GM12892 (cell line): Measurements from ENCODE around the gene GALNT13.

Experiments
- POLR2A ChIP-seq: IDR thresholded peaks from 2 replicates; pipeline ENCODE4 v1.6.1; 2011; ENCODE audit warnings: low read depth, low read length, control low read depth
- POLR2AphosphoS5 ChIP-seq: IDR thresholded peaks from 2 replicates; pipeline ENCODE4 v1.6.1; 2011; ENCODE audit warnings: low read depth, low read length, control low read depth
- TAF1 ChIP-seq: IDR thresholded peaks from 2 replicates; pipeline ENCODE4 v1.6.1; 2011; ENCODE audit warnings: low read depth, mild to moderate bottlenecking, control low read depth, low read length, borderline replicate concordance

DNA sequence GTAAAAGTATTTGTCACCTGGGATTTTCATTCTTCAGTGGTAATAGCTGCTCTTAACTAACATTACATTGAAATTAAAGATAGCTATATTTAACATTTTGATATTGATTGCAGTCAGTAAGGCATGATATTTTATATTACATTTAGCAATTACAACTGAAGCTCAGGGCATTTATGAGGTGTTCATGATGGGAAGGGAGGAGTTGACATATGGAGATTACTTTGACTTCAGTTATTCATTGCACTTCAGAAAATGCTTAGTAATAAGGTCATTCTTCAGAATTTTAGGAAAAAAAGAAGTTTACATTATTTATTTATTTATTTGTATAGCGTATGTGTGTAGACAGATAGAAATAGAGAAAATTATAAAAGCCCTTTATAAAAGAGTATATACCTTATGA is 352.0 kb downstream of the GALNT13 start:
- TF ChIP-seq POLR2AphosphoS5, result no peak
- no peak for TF ChIP-seq POLR2A
- no peak for TF ChIP-seq TAF1
